Pons (tissue), 1 donor: ENCODE measurements around the gene OR14K1.
"Not testable (repeated sequence)": the region's sequence is repeated elsewhere in the genome, so short reads cannot be mapped to it uniquely, and the experiment has no call there.

Source experiments
- DNase-seq: peaks from one replicate; pipeline ENCODE4 v3.0.0-alpha.2; 2016; ENCODE audit warnings: low spot score

The OR14K1 gene, protein sequence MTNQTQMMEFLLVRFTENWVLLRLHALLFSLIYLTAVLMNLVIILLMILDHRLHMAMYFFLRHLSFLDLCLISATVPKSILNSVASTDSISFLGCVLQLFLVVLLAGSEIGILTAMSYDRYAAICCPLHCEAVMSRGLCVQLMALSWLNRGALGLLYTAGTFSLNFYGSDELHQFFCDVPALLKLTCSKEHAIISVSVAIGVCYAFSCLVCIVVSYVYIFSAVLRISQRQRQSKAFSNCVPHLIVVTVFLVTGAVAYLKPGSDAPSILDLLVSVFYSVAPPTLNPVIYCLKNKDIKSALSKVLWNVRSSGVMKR

GRCh38 chr1:247738315-247738714 is at the start of gene OR14K1:
TSS of gene OR14K1 (plus strand) at chr1:247738615. CDS start at chr1:247738615, 0 bp downstream.
- no peak for DNase-seq

DNA sequence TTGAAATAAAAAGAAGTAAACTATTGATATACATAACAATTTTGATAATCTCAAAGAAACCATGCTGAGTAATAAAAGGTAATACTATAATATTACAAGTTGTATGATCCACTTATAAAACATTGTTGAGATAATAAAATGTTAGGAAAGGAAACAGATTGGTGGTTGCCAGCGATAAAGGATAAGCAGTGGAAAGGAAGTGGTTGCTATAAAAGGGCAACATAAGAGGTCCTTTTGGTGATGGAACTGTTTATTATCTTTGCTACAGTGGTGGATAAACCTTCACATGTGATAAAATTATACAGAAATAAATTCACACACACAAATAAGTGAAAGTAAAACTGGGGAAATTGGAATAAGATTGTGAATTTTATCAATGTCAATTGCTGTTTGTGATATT is 37.1 kb upstream of the OR14K1 start:
- DNase-seq: no peak

DNA sequence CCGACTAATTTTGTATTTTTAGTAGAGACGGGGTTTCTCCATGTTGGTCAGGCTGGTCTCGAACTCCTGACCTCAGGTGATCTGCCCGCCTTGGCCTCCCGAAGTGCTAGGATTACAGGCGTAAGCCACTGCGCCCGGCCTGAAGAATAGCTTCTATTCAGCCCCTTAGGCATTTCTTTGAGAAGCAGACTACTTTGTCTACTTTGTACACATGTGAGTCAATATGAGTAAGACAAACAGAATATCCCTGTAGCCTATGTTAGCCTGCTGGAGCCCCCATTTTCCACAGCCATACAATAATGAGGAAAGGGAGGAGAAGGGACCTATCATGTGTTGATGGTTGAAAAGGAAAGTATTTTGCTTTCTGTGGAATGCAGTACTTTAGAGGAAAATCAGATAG is 27.7 kb upstream of the OR14K1 start:
- DNase-seq: not testable (repeated sequence)

DNA sequence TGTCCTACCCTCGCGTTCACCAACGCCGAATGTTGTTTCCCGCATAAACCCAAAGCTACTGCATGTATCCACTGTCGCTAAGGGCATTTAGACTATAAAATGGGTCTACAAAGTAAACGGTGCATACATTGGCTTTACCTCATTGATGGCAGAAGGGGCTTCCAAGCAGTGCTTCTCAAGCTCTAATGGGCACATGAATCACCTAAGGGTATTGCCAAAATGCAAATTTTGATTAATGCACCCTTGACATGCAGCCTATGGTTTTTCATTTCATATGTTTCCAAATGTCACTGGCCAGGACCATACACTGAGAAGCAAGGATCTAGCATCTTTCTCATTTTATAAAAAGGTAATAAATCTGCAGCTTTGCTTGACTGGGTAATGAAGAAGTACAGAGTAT is 24.7 kb upstream of the OR14K1 start:
- DNase-seq: no peak

GRCh38 chr1:247716546-247716945 is 21.9 kb upstream of the OR14K1 start, which contains the start of gene OR6F1:
TSS of gene OR6F1 (minus strand) at chr1:247716646. CDS start at chr1:247712755, 3,891 bp downstream.
- no peak for DNase-seq

DNA sequence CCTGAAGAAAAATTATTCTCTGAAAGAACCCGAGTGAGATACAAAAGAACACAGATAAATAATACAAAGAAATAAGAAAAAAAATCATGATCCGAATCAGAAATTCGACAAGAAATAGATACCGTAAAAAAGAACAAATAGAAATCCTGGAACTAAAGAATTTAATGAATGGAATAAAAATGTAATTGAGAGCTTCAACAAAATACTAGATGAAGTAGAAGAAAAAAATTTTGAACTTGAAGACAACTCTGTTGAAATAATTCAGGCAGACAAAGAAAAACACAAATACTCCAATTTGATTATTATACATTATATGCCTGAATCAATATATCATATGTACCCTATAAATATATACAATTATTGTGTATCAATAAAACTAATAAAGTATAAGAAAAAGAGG is 17.2 kb upstream of the OR14K1 start:
- no peak for DNase-seq

GRCh38 chr1:247740721-247741120 is 2.3 kb downstream of the OR14K1 start:
- no peak for DNase-seq

DNA sequence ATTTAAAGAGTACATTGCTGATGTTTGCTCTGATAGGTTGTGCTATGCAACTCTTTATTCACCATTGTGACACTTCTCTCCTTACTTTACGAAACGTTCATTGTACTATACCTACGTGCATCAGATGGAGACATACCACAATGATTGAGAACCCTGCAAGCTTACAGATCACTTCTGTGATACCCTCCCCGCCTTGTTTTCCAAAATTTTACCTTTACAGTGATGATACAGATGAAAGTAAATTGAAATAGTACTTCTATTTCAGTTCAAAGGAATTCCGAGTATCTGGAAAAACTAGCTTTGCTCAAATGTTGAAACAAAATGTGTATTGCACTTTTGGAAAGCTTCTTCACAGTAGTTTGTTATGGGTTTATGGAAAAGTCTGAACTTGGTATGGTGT is 3.3 kb downstream of the OR14K1 start:
- DNase-seq: no peak

DNA sequence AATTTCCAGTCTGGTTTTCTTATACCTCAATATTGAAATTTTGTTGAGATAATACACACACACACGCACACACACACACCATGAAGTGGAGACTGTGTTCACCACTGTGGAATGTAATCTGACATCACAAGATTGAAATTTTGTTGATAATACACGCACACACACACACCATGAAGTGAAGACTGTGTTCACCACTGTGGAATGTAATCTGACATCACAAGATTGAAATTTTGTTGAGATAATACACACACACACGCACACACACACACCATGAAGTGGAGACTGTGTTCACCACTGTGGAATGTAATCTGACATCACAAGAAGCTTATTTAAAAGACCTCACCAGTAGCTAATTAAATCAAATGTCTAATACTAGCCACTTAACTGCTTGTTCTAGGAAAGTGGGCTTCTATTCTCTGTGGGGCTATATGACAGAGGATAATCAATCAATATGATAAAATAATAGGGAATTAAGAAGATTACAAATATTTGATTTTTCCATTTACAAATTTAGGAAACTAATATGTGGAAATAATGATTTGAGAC is 3.9 kb downstream of the OR14K1 start:
- not testable (repeated sequence) for DNase-seq

GRCh38 chr1:247746391-247746935 is 8.0 kb downstream of the OR14K1 start:
- DNase-seq: no peak

GRCh38 chr1:247747616-247748015 is 9.2 kb downstream of the OR14K1 start:
- no peak for DNase-seq

DNA sequence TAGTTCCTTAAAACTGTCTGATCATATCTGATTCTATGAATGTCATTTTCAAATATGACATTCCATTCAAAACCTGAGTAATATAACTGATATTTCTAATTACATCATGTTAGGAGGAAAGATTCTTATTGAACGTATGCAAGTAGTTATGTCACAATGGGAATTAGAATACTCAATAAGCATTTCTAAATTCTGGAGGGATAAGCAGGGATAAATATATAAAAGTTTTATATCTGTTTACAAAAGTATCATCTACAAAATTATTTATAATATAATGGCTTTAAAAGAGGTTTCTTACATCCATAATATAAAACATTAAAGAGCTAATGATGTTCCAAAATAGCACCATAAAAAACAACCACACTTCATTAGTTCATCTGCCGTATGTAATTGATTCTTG is 9.6 kb downstream of the OR14K1 start, which contains the start of gene OR14A2:
OR14A2 (minus strand) TSS at position 101 of the 400 bp plus-strand sequence.
- DNase-seq: no peak

DNA sequence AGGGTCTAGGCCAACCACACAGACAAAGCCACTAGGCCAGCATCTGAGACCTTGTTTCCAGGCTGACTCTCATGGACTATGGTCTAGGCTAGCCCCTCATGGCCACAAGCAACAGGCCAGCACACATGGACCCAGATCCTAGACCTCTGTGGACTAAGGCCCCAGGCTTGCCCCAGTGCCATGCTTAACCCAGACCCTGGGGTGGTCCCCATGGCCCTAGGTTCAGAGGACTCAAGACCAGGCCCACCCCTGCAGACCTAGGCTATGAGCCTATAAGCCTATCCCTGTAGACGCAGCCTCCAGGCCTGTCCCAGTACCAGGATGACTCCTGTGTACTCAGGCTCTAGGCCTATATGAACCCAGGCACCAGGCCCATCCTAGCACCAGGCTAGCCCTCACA is 11.5 kb downstream of the OR14K1 start:
- no peak for DNase-seq

DNA sequence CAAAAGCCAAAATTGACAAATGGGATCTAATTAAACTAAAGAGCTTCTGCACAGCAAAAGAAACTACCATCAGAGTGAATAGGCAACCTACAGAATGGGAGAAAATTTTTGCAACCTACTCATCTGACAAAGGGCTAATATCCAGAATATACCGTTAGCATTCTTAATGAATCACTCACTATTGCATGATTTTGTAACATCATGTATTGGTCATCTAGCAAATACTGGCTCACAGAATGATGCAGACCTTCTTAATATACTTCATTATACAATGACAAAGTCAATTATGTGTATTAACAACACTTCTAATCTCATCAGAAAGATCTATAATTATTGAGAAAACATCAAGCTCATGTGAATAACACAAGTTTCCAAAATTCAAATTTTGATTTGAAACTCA is 15.9 kb downstream of the OR14K1 start:
- DNase-seq: not testable (repeated sequence)

- DNase-seq: no peak
Observed at GRCh38 chr1:247760456-247760855, 22.0 kb downstream of the OR14K1 start, which contains the start of gene OR1C1. TSS of gene OR1C1 (minus strand) at chr1:247760556. CDS start at chr1:247758406, 2,150 bp downstream.

GRCh38 chr1:247769603-247770002 is 31.2 kb downstream of the OR14K1 start:
- DNase-seq: no peak
